ENCODE data around the gene PPP1R26.

The PPP1R26 gene

DNA sequence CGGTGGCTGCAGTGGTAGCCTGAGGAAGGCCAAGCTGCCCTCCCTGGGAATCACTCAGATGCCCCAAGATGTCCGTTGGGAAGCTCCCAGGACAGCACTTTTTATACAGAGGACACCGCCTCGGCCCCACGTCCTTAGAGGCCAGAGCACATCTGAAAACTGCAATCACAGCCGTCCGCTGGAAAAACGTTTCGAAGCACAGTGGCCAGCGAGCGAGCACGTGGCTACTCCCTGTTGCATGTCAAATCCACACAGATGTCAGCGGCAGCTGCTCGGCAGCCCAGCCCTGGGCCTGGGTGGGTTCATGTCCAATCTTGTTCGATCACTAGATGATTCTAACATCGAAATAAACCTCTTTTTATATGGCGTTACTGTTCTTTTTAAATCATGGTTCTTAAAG is 8.9 kb downstream of the PPP1R26 start:
- FAIRE-seq = no peak

DNA sequence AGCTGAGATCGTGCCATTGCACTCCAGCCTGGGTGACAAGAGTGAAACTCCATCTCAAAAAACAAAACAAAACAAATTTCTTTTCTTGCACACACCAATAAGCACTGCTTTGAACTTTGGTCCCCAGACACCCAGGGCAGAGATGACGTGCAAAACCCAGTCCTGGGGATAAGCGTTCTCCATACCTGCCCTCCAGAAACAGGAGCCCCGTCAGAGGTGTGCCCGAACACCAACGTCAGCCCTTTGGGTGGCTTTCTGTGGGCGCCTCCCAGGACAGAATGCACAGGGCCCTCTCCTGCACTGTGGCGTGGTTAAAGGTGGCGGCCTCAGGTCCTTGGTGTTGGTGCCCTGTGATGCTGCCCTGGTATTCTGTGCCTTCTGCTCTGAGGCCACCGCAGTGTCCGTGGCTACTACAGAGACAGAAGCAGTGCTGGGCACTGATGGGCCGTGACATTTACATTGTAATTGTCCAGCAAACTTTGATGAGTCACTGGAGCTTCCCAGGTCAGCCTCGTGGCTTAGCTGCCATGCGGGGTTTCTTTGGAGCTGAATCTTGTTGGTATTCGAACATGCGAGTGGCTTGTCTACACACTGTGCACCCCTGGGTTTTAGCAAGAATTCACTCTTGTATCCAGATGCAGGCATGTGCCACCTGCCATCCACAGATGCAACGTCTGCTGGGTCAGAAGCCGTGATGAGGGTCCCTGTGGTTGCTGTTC is 9.8 kb downstream of the PPP1R26 start:
- no peak for FAIRE-seq

DNA sequence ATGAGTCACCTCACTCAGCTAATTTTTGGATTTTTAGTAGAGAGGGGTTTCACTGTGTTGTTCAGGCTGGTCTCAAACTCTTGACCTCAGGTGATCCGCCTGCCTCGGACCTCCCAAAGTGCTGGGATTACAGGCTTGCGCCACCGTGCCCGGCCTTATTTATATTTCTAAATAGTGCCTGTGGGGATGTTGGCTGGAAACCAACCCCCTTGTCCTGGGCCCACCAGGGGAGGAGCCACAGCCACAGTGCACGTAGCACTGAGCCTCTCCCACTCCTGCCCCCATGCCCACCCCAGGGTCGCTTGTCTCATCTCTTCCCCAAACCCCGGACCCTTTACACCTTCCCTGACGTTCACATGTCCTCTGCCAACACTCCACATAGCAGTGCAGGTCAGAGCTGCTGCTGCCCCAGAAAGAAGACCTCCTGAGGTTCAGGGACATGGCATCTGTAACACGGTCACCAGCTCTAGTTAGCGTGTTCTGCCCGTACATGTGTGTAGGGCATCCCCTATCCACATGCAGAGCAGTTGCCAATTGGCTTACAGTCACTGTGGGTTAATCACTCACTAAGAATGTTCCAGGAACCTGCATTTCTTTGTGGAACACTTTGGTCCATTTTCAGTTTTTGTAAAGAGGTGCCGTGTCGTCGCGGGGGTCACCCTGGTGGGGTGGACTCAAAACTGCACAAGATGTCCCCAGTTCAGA is 10.7 kb downstream of the PPP1R26 start:
- no peak for FAIRE-seq

DNA sequence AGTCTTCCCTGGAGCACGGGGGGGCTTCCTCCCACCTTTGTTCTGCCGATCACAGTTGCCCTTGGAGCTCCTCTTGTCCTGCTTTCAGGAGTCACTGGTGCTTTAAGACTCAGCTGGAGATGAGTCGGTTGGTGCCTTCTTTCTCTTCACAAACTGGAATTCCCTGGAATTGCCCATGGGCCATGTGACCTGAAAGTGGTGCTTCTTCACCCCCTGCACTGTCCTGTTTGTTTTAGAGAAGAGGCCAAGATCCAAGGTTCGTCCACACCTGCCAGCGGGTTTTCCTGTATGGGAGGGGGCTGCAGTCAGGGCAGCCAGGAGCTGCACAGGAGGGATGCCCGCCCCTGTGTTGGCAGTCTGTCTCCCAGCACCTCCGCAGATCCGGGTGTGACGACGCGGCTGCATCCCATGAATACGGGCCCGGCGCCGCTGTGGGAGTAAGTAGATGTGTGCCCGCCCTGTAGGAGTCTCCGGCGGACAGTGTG is 11.4 kb downstream of the PPP1R26 start:
- FAIRE-seq = no peak

DNA sequence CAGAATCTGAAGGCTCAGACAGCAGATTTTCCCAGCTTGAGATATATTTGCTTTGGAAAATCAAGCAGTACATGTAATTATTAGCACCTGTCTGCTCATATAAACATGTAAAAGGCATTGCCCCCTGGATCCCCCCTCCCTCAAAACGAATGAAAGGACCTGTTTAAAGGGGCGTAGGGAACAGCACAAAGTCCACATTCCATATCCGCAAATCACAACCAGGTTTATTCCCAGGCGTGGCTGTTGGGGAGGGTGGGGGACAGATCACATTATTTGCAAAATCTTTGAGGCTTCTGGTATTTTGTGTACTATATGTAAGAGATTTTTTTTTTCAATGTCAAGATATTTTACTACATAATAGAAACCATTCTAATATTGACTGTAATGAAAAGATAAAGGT is 12.2 kb downstream of the PPP1R26 start:
- FAIRE-seq = no peak

DNA sequence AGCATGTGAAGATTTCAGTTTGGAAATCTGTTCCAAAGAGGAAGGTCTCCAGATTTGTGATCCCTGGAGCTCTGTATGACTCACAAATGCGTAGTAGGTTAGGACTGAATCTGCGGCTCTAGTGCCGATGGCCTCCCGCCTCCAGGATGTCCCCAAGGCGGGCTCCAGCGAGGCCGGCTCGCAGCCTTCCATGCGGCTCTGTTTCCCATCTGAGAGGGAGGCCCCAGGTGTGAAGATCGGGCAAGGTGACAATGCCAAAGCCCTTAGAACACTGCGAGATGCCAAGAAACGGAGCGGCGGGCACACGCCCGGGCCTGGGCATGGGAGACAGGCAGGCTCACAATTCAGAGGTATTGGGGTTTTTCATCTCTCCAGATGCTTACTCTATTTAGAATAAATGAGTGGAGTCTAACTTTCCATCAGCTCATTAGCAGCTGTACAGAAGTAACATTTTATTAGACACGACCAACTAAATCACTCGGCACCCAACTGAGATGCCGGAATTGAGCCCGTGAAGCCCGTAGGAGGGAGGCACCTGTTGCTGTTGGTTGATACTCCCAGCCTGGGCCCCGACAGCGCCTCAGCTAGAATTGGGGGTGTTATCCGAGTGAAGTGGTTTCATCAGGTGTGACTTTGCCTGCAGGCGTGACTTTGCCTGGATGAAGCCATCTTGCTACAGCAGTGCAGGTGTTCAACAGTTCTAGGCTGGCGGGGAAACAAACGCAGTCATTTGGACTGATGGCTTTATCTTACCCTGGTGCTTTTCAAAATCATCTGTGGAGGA is 13.5 kb downstream of the PPP1R26 start:
- no peak for FAIRE-seq

DNA sequence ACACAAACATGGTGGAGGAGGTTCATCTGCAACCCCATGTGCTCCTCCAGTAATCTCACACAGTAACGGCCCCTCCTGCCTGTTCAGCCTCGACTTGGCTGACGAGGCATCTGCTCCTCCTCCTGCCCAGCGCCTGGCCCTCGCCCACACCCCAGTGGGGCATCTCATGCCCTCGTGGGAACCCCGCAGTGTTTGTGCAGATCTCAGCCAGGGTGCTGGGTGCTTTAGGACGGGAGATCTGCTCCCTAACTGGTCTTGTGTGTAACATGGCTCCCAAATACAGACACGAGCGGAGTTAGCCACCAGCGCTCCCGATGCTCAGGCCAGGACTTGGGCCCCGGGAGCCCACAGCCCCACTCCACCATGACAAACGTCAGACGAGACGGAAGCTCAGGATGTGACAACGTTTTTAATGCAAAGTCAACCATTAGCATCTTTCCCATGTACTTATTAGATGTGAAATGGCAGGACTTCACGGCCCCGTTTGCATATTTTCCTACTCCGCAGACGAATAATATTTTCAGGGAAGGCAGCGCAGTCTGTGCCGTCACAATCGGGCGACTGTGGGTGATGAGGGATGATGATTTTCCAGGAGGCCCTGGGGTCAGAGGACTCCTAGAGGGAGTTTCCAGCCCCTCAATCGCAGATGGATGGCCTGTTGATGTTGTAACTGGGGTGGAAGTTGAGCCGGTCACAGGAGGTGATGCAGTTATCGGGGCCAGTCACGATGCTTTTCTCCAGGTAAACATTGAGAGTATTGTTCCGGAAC is 15.4 kb downstream of the PPP1R26 start:
- FAIRE-seq = no peak

DNA sequence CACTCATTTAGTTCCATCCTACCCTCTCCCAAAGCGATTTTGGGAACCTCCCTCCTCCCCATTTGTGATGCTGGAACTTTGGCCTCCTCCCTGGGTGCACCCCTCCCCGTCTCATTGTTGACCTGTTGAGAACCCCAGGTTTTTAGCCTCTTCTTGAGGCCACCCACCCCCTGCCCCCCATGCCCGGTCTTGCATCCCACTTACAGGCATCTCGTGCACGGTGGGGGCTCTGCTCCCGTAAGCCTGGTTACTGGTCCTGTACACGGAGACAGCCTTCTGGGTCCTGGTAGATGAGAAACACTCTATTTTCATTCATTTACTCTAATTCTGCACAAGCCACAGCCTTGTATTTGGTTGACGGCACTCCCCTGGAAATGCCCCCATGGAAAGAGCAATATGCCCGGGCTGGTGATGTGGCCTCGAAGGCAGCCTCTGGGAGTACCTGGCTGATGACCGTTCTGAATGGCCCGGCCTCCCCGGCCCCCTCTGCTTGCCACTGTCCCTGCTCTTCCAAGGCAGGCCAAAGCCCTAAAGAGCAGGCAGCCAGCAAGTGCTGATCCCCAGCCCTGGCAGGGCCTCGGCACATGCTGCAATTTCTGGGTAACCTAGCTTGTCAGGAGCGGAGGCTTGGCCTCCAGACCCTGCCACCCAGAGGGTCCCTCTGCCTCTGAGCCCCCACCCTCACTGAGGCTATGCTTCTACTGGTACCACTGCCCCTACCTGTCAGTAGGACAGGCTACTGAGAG is 19.0 kb downstream of the PPP1R26 start:
- FAIRE-seq = no peak

DNA sequence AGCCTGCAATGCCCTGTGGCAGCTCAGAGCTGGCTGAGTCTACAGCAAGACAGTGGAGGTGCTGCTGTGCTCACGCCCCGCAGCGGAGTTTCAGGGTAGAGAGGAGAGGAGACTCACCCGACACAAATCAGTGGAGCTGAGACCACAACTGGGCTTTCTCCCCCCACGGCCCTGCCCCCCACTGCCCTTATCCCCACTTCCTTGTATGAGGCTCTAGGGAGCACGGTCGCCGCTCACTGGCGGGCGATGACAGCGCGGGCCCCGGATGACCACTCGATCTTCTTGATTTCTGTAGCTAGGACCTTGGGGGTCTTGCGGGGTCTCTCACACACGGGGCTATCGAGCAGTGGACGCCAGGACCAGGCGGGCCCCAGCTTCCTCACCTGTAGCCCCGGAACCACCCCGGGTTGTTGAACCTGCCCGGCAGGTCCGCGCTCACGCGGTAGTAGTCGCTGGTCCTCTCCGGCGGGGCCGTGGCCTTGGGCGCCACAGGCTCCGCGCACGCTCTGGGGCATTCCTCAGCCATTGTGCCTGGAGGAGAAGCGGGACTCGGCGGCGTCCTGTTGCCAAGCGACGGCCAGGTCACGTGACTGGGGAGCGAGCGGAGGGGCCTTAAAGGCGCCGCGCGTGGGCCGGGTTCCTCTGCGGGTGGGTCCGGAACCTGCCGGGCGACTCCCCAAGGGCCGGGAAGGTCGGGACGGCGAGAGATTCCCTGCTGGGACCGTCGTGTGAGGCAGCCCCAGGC is 19.9 kb downstream of the PPP1R26 start:
- no peak for FAIRE-seq

DNA sequence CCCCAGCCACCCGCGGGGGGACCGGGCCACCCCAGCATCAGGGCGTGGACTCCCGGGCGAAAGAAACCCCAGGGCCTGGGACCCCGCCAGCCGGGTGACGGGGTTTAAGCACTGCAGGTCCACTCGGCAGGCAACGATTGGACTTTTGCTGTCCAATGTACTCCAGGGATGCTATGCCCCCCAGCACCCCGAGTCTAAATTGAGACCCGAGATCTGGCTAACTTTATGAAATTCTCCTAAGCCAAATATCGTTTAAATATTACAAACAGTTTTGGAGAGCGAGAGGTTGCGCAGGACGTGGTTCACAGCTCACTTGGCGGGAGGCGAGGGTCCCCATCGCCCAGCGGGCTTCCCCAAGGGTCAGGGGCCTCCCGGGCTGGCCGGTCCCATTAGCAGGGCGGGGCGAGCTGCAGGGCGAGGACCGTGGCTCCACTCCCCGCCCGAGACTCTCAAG is 20.5 kb downstream of the PPP1R26 start:
- FAIRE-seq = no peak

DNA sequence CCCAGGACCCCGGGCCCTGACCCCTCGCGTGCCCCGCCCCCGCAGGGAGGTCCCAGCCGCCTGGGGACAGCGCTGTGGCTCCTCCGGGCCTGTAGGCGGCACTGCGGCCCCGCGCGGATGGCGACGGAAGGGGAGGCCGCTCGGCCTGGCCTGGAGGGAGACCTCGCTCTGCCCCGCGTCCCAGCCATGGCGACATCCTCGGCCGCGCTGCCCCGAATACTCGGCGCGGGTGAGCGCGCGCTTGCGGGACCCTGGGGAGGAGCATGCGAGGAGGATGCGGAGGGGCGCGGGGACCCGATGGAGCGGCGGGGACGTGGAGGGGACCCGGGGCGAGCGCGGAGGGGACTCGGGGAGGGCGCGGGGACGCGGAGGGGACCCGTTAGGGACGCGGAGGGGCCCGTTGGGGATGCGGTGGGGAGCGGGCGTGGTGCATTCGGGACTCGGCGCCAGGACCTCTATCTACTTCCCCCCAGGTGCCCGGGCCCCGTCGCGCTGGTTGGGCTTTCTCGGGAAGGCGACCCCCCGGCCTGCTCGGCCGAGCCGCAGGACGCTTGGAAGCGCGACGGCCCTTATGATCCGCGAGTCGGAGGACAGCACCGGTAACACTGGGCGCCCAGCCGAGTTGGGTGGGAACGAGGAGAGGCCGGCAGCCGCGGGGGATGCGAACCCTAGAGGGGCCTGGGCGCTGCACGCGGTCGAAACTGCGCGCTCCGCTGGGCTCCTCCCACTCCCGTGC is 21.1 kb downstream of the PPP1R26 start, which contains the start of gene MRPS2:
MRPS2 (plus strand) TSS at position 158 of the 736 bp plus-strand sequence; CDS start at position 187, 29 bp downstream.
- no peak for FAIRE-seq

DNA sequence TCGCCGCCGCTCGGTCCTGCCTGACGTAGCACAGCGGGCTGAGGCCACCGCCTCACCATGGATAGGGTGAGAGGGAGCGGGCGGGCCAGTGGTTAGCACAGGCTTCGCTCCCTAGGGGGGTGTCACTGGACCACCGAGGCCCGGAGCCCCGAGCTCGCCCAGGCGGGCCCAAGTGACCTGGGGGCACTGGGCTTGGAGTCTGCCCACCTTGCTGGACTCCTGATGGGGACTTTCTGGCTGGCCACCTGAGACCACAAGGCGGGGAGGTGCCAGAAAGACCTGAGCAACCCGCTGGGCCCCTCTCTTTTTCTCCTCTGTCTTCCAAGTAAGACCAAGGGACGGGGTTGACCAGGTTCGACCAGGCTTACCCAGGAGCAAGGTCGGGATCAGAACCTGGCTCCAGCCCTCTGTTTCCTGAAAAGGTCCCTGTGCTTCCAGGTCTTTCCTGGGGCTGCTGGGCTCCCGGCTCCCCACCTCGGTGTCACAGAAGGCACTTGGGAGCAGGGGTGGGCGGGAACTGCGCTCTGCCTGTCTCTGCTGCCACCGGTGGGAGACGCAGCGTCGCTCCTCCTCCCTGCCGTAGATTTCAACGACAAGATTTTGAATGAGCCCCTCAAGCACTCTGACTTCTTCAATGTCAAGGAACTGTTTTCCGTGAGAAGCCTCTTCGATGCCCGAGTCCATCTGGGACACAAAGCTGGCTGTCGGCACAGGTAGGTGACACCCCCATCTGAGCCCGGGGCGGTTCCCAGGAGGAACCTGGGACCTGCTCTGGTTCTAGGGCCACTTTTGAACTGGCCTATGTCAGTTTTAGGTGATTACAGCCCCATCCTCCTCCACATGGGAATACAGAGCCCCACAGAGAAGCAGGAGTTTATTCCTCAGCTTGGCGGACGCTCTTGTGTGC is 21.9 kb downstream of the PPP1R26 start:
- FAIRE-seq = no peak

DNA sequence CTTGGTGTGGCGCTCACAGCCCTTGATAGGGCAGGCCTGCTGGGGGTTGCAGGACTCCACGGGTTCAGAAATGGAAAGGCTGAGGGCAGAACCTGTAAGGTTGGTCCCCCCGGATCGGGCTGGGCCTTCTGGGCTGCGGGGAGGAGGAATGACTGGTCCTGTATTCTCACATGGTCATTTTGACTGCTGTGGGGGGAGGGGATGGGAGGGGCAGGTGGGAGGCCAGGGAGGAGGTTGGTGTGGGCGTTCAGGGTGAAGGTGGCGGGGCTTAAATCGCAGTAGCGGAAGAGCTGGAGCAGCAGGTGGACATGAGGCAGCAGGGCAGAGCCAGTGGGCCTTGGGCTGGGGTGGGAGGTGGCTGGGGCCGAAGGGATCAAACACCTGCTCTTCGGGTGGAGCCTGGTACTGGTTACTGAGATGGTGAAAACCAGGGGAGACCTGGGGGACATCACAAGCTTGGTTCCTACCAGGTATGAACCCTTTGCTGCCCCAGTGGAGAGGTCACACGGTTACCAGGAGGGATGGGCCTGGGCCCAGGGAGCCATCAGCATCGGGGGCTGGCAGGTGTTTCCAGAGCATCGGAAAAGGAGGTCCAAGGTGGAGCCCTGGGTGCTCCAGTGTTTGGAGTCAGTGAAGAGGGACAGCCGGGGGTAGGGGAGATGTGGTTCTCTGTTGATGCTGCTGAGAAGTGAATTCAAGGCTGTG is 22.7 kb downstream of the PPP1R26 start:
- no peak for FAIRE-seq

DNA sequence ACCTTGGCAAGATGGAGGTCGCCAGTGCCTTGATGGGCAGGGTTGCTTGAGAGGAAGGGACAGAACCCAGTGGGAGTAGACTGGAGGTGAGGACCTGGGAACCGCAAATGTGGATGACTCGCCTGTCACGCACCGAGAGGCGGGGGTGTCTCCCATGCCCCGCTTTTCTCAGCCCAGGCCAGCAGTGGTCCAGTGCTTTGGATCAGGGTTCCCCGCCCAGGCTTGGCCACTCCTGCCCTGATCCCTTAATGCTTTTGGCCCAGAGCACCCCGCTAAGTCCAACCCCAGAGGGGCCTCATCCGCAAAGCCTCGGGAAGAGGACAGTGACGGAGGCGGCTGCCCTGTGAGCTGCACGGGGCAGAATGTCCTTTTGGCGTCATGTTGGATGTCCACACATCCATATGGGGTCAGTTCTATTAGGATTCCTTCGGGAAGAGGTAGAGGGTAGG is 23.3 kb downstream of the PPP1R26 start:
- no peak for FAIRE-seq

DNA sequence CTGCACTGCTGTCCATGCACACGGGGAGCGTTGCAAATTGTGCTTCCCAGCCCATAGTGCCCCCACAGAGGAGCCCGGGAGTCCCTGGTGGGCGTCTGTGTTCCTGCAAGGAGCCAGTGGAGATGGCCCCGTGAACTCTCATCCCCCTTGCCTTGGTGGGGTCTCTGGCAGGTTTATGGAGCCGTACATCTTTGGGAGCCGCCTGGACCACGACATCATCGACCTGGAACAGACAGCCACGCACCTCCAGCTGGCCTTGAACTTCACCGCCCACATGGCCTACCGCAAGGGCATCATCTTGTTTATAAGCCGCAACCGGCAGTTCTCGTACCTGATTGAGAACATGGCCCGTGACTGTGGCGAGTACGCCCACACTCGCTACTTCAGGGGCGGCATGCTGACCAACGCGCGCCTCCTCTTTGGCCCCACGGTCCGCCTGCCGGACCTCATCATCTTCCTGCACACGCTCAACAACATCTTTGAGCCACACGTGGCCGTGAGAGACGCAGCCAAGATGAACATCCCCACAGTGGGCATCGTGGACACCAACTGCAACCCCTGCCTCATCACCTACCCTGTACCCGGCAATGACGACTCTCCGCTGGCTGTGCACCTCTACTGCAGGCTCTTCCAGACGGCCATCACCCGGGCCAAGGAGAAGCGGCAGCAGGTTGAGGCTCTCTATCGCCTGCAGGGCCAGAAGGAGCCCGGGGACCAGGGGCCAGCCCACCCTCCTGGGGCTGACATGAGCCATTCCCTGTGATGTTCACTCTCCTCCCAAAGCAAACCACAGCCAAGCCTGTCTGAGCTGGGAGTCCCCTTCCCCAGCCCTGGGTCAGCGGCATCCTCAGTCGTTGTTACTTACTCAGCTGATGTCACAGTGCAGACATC is 24.0 kb downstream of the PPP1R26 start:
- no peak for FAIRE-seq

DNA sequence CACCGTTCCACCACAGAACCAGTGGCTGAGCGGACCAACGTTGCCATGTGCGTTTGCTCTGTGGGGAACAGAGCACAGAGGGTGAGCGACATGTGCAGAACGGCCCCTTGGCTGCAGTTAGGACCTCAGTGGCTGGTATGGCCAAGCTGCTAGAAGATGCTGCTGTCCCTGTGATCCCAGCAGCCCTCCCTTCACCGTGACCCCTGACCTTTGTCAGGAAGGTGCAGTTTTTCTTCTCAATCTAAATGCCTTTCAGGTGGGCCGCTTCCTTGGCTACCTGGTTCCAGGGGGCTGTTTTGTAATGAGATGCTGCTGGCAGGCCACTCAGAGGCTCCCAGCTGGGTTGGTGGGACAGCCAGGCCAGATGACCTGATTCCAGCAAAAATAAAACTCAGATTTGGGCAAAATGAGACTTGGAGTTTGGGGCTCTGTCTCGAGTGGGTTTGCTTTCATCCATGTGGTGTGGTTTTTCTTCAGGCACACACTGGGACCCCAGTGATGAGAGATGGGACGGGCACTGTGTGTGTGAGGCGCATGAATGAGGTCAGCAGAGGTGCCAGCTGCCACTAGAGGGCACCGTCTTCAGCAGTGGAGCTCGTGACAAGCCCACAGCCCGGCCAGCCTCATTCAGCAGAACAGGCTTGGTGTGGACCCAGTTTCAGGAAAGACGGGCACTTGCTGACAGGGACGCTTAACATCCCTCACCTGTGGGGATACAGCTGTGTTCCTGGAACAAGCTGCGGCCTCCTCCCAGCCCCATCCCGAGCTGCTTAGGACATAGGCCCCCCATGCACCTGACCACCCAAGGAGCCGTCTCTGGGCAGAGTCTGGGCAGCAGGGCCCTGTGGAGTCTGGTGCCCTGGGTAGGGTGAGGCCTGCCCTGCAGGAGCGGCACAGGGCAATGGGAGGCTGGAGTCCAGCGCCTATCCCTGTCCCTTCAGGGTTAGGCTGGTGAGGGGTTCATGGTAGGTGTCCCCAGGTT is 25.0 kb downstream of the PPP1R26 start:
- FAIRE-seq = no peak

All from TTC549 (cell line).